ENCODE data around the gene SLC26A9. TPM values are rescaled to one million over a fixed set of nuclear protein-coding genes. Genes with fewer than 3 reads are reported as not detected.

The SLC26A9 gene
- total RNA-seq, 1 experiment from 2014 or later, result 1.0 TPM

DNA sequence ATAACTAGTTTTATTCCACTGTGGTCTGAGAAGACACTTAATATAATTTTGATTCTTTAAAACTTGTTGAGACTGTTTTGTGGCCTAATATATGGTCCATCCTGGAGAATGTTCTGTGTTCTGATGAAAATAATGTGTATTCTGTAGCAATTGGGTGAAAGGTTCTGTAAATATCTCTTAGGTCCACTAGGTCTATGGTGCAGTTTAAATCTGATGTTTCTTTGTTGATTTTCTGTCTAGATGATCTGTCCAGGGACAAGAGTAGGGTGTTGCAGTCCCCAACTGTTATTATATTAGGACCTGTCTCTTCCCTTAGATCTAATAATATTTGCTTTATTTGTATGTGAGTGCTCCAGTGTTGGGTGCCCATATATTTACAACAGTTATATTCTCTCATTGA lies 59.5 kb downstream of the SLC26A9 start:
- H3K9me3 ChIP-seq (ENCODE audit: insufficient read depth, low read depth), result no peaks in the 10 kb centered on the region
- H2AFZ ChIP-seq, result no peak overlapping the region
- peaks cover 6% of the 10 kb centered on the region for H3K4me1 ChIP-seq (replicated peaks; ENCODE audit: insufficient read depth)
- DNase-seq, result no peak
- no peak overlapping the region for H3K4me2 ChIP-seq
- H3K27me3 ChIP-seq (ENCODE audit: insufficient read depth, low read depth), result no peaks in the 10 kb centered on the region
- H3K79me2 ChIP-seq (ENCODE audit: low read depth), result no peaks in the 10 kb centered on the region
- no peaks in the 10 kb centered on the region for H3K36me3 ChIP-seq (ENCODE audit: low read depth)
- TF ChIP-seq, protein P1, sequence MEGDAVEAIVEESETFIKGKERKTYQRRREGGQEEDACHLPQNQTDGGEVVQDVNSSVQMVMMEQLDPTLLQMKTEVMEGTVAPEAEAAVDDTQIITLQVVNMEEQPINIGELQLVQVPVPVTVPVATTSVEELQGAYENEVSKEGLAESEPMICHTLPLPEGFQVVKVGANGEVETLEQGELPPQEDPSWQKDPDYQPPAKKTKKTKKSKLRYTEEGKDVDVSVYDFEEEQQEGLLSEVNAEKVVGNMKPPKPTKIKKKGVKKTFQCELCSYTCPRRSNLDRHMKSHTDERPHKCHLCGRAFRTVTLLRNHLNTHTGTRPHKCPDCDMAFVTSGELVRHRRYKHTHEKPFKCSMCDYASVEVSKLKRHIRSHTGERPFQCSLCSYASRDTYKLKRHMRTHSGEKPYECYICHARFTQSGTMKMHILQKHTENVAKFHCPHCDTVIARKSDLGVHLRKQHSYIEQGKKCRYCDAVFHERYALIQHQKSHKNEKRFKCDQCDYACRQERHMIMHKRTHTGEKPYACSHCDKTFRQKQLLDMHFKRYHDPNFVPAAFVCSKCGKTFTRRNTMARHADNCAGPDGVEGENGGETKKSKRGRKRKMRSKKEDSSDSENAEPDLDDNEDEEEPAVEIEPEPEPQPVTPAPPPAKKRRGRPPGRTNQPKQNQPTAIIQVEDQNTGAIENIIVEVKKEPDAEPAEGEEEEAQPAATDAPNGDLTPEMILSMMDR (conservative IDR thresholded peaks at IDR 0.05), result no peak
- no peak for TF ChIP-seq EZH2 (IDR thresholded peaks at IDR 0.05; ENCODE audit: low read depth)
- ChIA-PET POLR2A (ENCODE audit: unreplicated experiment) (no interaction called here), CTCF (no interaction called here)
- intact Hi-C loops (cut with micrococcal nuclease; ENCODE audit: unreplicated experiment), result no loop called here
- no peak overlapping the region for H3K4me3 ChIP-seq
- BruUV-seq (replicated peaks), result no TSS peak
- H4K20me1 ChIP-seq (ENCODE audit: insufficient read depth), result no peaks in the 10 kb centered on the region
- H3F3A ChIP-seq (ENCODE audit: insufficient read depth, low read depth), result no peaks in the 10 kb centered on the region
- H3K9me2 ChIP-seq (ENCODE audit: insufficient read depth), result no peaks in the 10 kb centered on the region
- no peak overlapping the region for H3K27ac ChIP-seq

DNA sequence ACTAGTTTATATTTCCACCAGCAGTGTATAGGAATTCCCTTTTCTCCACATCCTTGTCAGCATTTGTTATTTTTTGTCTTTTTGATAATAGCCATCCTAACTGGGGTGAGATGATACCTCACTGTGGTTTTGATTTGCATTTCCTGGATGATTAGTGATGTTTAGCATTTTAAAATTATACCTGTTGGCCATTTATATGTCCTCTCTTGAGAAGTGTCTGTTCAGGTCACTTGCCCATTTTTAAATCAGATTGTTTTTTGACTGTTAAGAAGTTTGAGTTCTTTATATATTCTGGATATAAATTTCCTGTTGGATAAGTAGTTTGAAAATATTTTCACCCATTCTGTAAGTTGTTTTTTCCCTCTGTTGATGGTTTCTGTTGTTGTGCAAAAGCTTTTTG lies 62.3 kb downstream of the SLC26A9 start:
- Histone ChIP-seq H3F3A (ENCODE audit: insufficient read depth, low read depth) (no peaks in the 10 kb centered on the region), H3K9me2 (ENCODE audit: insufficient read depth) (peaks cover 9% of the 10 kb centered on the region; the same call in 1 of the 2 replicates), H3K4me2 (no peak overlapping the region), H4K20me1 (ENCODE audit: insufficient read depth) (no peaks in the 10 kb centered on the region), H3K9me3 (ENCODE audit: insufficient read depth, low read depth) (0 out of 2 replicates have a peak, but pooled peaks cover 3% of the 10 kb centered on the region), H2AFZ (no peak overlapping the region), H3K4me3 (no peak overlapping the region), H3K36me3 (ENCODE audit: low read depth) (no peaks in the 10 kb centered on the region), H3K27ac (no peak overlapping the region), H3K4me1 (replicated peaks; ENCODE audit: insufficient read depth) (no peaks in the 10 kb centered on the region), H3K27me3 (ENCODE audit: insufficient read depth, low read depth) (no peaks in the 10 kb centered on the region), H3K79me2 (ENCODE audit: low read depth) (no peaks in the 10 kb centered on the region)
- BruUV-seq (replicated peaks), result no TSS peak
- no peak for TF ChIP-seq EZH2 (IDR thresholded peaks at IDR 0.05; ENCODE audit: low read depth)
- TF ChIP-seq, protein P1 (conservative IDR thresholded peaks at IDR 0.05), result no peak
- intact Hi-C loops (cut with micrococcal nuclease; ENCODE audit: unreplicated experiment), result no loop called here
- no peak for DNase-seq
- POLR2A ChIA-PET (ENCODE audit: unreplicated experiment), result no interaction called here
- CTCF ChIA-PET, result no interaction called here

DNA sequence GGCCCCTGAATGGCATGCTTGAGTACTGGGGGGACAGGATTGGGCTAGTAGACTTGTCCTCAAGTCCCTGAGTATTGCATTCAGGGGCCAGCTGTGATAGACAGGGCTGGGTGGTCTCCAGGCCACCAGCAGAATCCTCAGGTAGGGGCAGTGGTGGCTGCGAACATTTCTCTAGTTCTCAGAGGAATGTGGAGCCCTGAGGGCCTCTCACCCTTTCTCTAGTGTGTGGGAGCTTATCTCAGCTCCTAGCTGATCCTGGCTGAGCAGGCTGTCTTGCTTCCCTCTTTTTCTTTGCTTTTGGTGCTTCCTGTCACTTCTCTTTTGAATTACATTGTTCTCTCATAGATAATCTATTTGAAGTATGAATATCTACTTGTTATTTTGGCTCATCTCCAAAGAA lies 63.3 kb downstream of the SLC26A9 start:
- 0 out of 2 replicates have a peak, but pooled peaks cover 3% of the 10 kb centered on the region for H3K9me3 ChIP-seq (ENCODE audit: insufficient read depth, low read depth)
- 0 out of 2 replicates have a peak, but pooled peaks cover 5% of the 10 kb centered on the region for H3K27me3 ChIP-seq (ENCODE audit: insufficient read depth, low read depth)
- no peaks in the 10 kb centered on the region for H3K79me2 ChIP-seq (ENCODE audit: low read depth)
- no peaks in the 10 kb centered on the region for H3K36me3 ChIP-seq (ENCODE audit: low read depth)
- ChIA-PET CTCF (no interaction called here), POLR2A (ENCODE audit: unreplicated experiment) (no interaction called here)
- no peak overlapping the region for H3K27ac ChIP-seq
- no peak overlapping the region for H3K4me3 ChIP-seq
- no peaks in the 10 kb centered on the region for H3F3A ChIP-seq (ENCODE audit: insufficient read depth, low read depth)
- H4K20me1 ChIP-seq (ENCODE audit: insufficient read depth), result no peaks in the 10 kb centered on the region
- intact Hi-C loops (cut with micrococcal nuclease; ENCODE audit: unreplicated experiment), result no loop called here
- no peak overlapping the region for H3K4me2 ChIP-seq
- H3K4me1 ChIP-seq (replicated peaks; ENCODE audit: insufficient read depth), result no peaks in the 10 kb centered on the region
- no peak for TF ChIP-seq EZH2 (IDR thresholded peaks at IDR 0.05; ENCODE audit: low read depth)
- TF ChIP-seq, protein P1 (conservative IDR thresholded peaks at IDR 0.05), result no peak
- peaks cover 9% of the 10 kb centered on the region; the same call in 1 of the 2 replicates for H3K9me2 ChIP-seq (ENCODE audit: insufficient read depth)
- no TSS peak for BruUV-seq (replicated peaks)
- DNase-seq, result no peak
- H2AFZ ChIP-seq, result no peak overlapping the region
